ENCODE results near the gene IZUMO4. TPM values are rescaled to one million over a fixed set of nuclear protein-coding genes. Genes with fewer than 3 reads are reported as not detected.

The IZUMO4 gene
- total and polyA plus RNA-seq, 4 donors, result 1.2 to 1.4 (median 1.2) TPM

DNA sequence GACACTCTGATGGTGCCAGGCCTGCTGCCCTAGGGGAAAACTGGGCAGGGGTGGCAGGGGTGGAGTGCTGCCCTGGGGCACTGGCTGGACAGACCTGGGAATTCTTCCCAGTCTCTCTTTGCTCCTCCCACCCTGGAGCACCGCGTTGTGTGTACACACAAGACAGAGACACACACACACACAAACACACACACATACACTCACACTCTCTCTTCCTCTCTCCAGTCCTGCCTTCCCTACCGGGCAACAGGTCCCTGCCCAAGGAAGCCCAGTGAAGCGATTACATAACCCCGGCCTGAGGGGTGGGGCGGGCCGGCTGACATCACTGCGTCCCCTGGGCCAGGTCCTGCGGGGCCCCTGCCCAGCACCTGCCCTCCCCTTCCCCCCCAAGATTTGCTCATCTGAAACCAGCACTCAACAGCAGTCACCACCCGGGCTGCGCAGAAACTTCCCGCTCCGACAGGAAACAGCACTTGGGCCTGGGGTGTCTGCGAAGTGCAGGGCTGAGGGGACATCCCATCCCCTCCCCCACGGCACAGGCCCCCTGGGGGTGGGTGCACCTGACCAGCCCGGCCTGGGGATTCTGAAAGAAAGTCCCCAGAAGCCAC lies 46.9 kb upstream of the IZUMO4 start (continued):
- TF ChIP-seq ATF3 (IDR thresholded peaks at IDR 0.05), result peak; percentile 78
- TF ChIP-seq, protein P1, sequence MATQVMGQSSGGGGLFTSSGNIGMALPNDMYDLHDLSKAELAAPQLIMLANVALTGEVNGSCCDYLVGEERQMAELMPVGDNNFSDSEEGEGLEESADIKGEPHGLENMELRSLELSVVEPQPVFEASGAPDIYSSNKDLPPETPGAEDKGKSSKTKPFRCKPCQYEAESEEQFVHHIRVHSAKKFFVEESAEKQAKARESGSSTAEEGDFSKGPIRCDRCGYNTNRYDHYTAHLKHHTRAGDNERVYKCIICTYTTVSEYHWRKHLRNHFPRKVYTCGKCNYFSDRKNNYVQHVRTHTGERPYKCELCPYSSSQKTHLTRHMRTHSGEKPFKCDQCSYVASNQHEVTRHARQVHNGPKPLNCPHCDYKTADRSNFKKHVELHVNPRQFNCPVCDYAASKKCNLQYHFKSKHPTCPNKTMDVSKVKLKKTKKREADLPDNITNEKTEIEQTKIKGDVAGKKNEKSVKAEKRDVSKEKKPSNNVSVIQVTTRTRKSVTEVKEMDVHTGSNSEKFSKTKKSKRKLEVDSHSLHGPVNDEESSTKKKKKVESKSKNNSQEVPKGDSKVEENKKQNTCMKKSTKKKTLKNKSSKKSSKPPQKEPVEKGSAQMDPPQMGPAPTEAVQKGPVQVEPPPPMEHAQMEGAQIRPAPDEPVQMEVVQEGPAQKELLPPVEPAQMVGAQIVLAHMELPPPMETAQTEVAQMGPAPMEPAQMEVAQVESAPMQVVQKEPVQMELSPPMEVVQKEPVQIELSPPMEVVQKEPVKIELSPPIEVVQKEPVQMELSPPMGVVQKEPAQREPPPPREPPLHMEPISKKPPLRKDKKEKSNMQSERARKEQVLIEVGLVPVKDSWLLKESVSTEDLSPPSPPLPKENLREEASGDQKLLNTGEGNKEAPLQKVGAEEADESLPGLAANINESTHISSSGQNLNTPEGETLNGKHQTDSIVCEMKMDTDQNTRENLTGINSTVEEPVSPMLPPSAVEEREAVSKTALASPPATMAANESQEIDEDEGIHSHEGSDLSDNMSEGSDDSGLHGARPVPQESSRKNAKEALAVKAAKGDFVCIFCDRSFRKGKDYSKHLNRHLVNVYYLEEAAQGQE (IDR thresholded peaks at IDR 0.05), result peak; percentile 81

DNA sequence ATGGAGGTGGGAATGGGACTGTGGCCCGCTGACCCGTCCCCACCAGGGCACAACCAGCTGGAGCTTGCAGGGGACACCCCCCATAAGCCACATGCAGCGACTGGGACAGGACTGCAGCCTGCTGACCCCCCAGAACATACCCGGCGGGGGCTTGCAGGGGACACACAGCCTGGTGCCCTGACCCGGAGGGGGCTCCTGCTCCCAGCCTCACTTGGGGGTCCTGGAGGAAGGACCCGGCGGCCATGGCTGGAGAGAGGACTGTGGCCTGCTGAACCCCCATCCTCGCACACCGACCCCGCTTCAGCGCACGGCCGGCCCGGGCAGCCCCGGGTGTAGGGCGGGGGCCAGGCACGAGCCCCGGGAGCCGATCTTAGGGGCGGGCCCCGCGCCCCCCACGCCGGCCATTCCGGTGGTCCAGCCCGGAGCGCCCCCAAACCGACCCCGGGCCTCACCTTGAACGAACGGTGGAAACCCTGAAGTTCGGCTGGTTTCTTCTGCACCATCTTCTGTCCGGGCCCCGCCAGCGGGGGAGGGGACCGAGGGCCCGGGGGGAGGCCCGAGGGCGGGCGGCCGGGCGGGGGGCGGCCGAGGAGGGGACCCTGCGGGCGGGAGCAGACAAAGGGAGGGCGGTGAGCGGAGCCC lies 46.2 kb upstream of the IZUMO4 start:
- no peak for DNase-seq (ENCODE audit: low spot score)
- WGBS, result under 1% methylated on average over 49 of the region's 49 CpGs
- Histone ChIP-seq H3K4me1 (ENCODE audit: control insufficient read depth in 4 of 4, insufficient read depth in 4 of 4, low read length in 3 of 4) (peaks cover 40 to 69% (median 55%) of the 10 kb centered on the region in 4 donors), H3K4me3 (ENCODE audit: low read depth in 1 of 3, low read length in 3 of 3) (peak overlapping the region; percentile 81 to 91 (median 84)), H3K27ac (ENCODE audit: low read depth in 1 of 2, low read length in 2 of 2) (peak overlapping the region; percentile 95 to 99), H3K9ac (ENCODE audit: low read depth in 1 of 2, low read length in 2 of 2) (peak overlapping the region; percentile 67 to 99), H3K27me3 (ENCODE audit: control insufficient read depth in 4 of 4, insufficient read depth in 4 of 4, low read length in 3 of 4) (no peaks in the 10 kb centered on the region), H3K9me3 (ENCODE audit: control insufficient read depth in 4 of 4, low read length in 3 of 4) (no peaks in the 10 kb centered on the region), H3K36me3 (ENCODE audit: control insufficient read depth in 4 of 4, insufficient read depth in 3 of 4, low read depth in 1 of 4, low read length in 3 of 4) (peaks cover 0 to 5% (median under 1%) of the 10 kb centered on the region in 4 donors)
- TF ChIP-seq TAF1 (conservative IDR thresholded peaks at IDR 0.05) (peak; percentile 3), NR2F2 (IDR thresholded peaks at IDR 0.05) (no peak)

DNA sequence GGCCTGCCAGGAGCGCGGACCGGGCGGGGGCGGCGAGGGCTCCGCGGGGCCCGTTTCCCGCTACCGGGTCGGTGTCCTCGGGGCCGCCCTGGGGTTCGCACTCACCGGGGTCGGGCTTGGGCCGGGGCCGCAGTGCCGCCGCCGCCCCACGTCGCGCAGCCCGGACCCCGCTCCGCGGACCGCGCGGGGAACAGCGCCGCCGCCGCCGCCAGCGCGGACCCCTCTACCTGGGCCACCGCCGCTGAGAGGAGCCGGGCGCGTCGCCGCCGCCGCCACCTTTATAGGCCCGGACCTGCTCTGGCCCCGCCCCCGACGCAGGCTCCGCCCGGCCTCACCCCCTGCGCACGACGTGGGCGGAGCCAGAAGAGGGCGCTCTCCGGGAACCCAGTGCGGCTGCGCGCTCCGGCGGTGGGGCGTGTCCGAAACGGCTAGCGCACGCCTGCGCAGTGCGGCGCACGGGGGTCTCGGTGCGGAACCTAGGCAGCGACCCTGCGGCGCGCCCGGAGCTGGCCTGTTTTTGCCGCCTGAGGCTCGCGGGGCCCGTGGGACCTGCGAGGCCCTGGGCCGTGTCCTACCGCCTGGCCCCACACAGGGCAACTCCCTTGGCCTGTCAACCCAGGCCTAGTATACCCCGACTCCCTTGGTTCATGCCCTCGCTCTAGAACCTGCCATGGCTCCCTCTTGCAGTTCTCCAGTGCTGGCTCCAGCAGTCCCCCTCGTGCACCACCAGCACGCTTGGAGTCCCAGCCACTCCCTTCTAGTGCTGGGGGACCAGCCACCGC lies 45.5 kb upstream of the IZUMO4 start, which contains the start of gene MKNK2:
Gene MKNK2 (minus strand): TSS at position 254 of the 782 bp plus-strand sequence. CDS start 393 bp downstream, outside the sequence.
- peak within 1 kb of the TSS; percentile 67 to 99 for H3K9ac ChIP-seq (ENCODE audit: low read depth in 1 of 2, low read length in 2 of 2)
- peaks cover 39 to 64% (median 48%) of the 10 kb centered on the region in 4 donors for H3K4me1 ChIP-seq (ENCODE audit: control insufficient read depth in 4 of 4, insufficient read depth in 4 of 4, low read length in 3 of 4)
- DNase-seq (ENCODE audit: low spot score), result peak; percentile 98
- H3K27me3 ChIP-seq (ENCODE audit: control insufficient read depth in 4 of 4, insufficient read depth in 4 of 4, low read length in 3 of 4), result no peaks in the 10 kb centered on the region
- H3K36me3 ChIP-seq (ENCODE audit: control insufficient read depth in 4 of 4, insufficient read depth in 3 of 4, low read depth in 1 of 4, low read length in 3 of 4), result peaks cover 0 to 2% (median 0%) of the 10 kb centered on the region in 4 donors
- no peaks in the 10 kb centered on the region for H3K9me3 ChIP-seq (ENCODE audit: control insufficient read depth in 4 of 4, low read length in 3 of 4)
- TF ChIP-seq FOXA1 (IDR thresholded peaks at IDR 0.05) (no peak), SP1 (IDR thresholded peaks at IDR 0.05) (peak; percentile 31), YY1 (IDR thresholded peaks at IDR 0.05) (peak; percentile 31), ATF3 (IDR thresholded peaks at IDR 0.05) (no peak), TAF1 (conservative IDR thresholded peaks at IDR 0.05) (no peak)
- TF ChIP-seq, protein P2, sequence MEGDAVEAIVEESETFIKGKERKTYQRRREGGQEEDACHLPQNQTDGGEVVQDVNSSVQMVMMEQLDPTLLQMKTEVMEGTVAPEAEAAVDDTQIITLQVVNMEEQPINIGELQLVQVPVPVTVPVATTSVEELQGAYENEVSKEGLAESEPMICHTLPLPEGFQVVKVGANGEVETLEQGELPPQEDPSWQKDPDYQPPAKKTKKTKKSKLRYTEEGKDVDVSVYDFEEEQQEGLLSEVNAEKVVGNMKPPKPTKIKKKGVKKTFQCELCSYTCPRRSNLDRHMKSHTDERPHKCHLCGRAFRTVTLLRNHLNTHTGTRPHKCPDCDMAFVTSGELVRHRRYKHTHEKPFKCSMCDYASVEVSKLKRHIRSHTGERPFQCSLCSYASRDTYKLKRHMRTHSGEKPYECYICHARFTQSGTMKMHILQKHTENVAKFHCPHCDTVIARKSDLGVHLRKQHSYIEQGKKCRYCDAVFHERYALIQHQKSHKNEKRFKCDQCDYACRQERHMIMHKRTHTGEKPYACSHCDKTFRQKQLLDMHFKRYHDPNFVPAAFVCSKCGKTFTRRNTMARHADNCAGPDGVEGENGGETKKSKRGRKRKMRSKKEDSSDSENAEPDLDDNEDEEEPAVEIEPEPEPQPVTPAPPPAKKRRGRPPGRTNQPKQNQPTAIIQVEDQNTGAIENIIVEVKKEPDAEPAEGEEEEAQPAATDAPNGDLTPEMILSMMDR (IDR thresholded peaks at IDR 0.05; ENCODE audit: low read depth, low read length, missing input control), result peak; percentile 36
- TF ChIP-seq, protein P1 (IDR thresholded peaks at IDR 0.05), result peak; percentile 59
- 2% methylated on average over 93 of the region's 93 CpGs for WGBS
- H3K4me3 ChIP-seq (ENCODE audit: low read depth in 1 of 3, low read length in 3 of 3), result peak within 1 kb of the TSS; percentile 81 to 91 (median 84)
- peak within 1 kb of the TSS; percentile 95 to 99 for H3K27ac ChIP-seq (ENCODE audit: low read depth in 1 of 2, low read length in 2 of 2)

Data from liver (tissue), 9 donors.